Stimulated activated CD4-positive, alpha-beta T cell treated with anti-CD3 and anti-CD28 coated beads, TNF-alpha, amount 100 ng/mL, for 4 hours (primary cell): Measurements from ENCODE around the gene ASGR2.
"Not testable (repeated sequence)": the region's sequence is repeated elsewhere in the genome, so short reads cannot be mapped to it uniquely, and the experiment has no call there.

Source experiments
- DNase-seq, 3 experiments: peaks; one replicate each; pipeline ENCODE4 v3.0.0-alpha.2; 2020; ENCODE audit warnings: low read depth in 3 of 3

The ASGR2 gene

GRCh38 chr17:7100641-7101379 is 13.8 kb downstream of the ASGR2 start:
- not testable (repeated sequence) for DNase-seq

DNA sequence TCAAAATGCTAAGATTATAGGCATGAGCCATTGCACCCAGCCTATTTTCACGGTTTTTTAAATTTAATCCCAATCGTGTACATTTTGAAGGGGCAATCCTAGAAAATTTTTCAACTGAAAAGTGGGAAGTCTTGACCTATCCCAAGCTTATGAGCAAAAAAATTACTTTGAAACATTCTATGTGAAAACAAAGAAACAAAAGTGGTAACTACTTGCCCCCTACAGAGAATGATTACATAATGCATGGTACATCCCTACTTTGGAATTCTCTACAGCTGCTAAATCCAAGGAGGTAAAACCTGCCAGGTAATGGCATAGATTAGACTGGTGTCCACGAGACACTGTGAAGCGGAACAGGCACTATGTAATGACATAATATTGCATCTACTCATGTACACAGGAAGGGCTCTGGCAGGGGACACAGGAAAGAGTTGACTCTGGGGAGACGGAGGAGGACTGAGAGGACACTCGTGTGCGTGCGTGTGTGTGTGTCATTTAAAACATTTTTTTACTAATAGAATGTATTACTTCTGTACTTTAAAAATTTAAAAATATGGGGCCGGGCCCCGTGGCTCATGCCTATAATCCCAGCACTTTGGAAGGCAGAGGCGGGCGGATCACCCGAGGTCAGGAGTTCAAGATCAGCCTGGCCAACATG is 15.7 kb downstream of the ASGR2 start:
- DNase-seq = no peak

GRCh38 chr17:7097940-7098339 is 16.7 kb downstream of the ASGR2 start:
- DNase-seq = no peak

GRCh38 chr17:7095625-7096024 is 19.0 kb downstream of the ASGR2 start:
- no peak for DNase-seq

- no peak for DNase-seq
Measured at GRCh38 chr17:7094652-7095019, 20.0 kb downstream of the ASGR2 start.

DNA sequence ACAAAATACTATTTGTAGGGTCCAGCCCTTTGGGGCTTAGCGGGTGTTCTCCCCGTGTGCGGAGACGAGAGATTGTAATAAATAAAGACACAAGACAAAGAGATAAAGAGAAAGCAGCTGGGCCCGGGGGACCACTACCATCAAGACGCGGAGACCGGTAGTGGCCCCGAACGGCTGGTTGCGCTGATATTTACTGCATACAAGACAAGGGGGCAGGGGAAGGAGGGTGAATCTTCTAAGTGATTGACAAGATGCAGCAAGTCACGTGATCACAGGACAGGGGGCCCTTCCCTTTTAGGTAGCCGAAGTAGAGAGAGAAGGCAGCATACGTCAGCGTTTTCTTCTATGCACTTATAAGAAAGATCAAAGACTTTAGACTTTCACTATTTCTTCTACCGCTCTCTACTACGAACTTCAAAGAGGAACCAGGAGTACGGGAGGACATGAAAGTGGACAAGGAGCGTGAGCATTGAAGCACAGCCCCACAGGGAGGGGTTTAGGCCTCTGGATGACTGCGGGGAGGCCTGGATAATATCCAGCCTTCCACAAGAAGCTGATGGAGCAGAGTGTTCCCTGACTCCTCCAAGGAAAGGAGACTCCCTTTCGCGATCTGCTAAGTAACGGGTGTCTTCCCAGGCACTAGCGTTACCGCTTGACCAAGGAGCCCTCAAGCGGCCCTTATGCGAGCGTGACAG is 23.2 kb downstream of the ASGR2 start:
- not testable (repeated sequence) for DNase-seq

GRCh38 chr17:7089570-7089969 is 25.1 kb downstream of the ASGR2 start:
- not testable (repeated sequence) for DNase-seq

DNA sequence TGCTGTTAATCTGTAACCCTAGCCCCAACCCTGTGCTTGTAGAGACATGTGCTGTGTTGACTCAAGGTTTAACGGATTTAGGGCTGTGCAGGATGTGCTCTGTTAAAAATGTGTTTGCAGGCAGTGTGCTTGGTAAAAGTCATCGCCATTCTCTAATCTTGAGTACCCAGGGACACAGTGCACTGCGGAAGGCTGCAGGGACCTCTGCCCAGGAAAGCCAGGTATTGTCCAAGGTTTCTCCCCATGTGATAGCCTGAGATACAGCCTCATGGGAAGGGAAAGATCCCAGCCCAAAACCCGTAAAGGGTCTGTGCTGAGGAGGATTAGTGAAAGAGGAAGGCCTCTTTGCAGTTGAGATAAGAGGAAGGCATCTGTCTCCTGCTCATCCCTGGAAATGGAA is 26.2 kb downstream of the ASGR2 start:
- not testable (repeated sequence) for DNase-seq

GRCh38 chr17:7084088-7084487 is 30.5 kb downstream of the ASGR2 start:
- DNase-seq = no peak

- no peak for DNase-seq
Measured at GRCh38 chr17:7083592-7083991, 31.0 kb downstream of the ASGR2 start.

DNA sequence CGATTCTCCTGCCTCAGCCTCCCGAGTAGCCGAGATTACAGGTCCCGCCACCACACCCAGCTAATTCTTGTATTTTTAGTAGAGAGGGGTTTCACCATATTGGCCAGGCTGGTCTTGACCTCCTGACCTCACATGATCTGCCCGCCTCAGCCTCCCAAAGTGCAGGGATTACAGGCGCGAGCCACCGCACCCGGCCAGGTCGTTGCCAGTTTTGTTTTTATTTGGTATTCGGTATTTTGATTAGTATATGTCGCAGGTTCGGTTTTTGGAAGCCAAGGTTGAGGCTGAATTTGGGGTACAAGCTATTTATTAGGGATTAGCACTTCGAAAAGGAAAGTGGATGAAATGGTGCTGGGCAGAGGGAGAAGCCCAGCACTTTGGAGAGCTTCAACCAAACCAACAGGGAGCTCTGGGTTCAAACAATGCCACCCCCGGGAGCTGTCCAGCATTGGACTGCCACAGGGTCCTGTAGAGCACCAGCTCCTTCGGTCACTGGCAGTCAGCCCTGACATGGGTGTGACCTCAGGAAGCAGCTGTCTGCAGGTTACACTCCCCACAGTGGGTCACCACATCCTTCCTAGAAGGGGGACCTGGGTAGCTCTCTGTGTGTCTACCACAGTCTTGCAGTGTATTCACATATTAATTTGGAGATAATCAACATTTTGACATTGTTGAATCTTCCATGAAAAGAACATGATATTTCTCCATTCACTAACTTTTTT is 33.1 kb downstream of the ASGR2 start:
- no peak for DNase-seq

DNA sequence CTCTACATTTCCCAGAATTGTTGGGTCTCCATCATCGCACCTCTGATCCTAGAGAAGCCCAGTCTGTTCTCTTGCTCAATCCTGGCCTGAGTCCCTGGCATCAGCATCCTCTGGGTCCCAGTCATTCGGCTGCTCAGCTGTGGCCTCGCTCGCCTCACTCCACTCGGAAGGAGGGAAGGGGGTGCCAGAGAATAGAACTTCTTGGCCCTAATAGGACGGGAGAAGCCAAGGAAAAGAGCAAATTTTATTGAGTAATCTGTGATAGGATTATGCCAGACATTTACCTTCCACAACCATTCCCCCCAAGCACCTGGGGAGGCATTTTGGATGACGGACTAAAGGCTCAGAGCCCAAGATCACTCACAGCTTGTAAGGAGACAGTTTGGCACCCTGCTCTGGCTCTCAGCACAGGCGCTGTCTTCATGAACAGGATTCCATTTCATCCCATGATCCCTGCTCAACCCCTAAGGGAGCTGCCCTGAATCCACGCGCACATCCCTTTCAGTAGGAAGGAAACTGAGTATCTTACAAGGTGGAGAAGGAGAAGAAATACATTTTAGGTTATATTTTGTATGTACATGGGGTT is 34.1 kb downstream of the ASGR2 start:
- no peak for DNase-seq

- DNase-seq = no peak
Measured at GRCh38 chr17:7079581-7080455, 34.8 kb downstream of the ASGR2 start, which contains the start of gene CLEC10A. TSS of gene CLEC10A (minus strand) at chr17:7080251. CDS start at chr17:7078812, 1,439 bp downstream.

GRCh38 chr17:7078711-7079110 is 35.9 kb downstream of the ASGR2 start:
- DNase-seq = no peak

DNA sequence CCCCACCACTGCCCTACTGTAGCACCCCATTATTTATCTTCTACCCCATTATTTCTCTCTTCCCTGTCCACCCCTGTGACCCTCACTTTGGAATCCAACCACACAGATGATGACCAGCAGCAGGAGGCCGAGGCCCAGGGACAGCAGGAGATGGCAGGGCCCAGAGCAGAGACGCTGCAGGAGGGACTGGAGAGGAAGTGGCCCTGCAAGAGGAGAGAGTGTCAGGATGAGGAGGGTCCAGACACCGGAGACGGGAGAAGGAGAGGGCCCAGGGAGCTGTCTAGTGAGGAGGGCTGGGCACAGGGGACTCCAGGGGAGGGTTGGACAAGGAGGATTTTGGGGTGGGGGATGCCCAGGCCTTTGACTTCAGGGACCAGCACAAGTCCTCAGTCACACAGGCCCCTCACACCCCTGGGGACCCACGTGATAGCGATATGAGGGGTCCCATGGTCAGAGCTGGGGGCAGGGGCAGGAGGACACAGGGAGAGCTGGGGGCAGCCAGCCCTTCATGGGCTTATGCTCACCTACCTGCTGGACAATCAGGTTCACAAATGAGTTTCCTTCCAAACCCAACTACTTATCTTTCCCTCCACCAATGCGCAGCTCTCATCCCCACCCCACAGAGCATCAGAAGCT is 36.6 kb downstream of the ASGR2 start:
- DNase-seq = no peak

- DNase-seq = no peak
Measured at GRCh38 chr17:7074931-7075330, 39.7 kb downstream of the ASGR2 start.

GRCh38 chr17:7072406-7072805 is 42.2 kb downstream of the ASGR2 start:
- DNase-seq = no peak

- no peak for DNase-seq
Measured at GRCh38 chr17:7070712-7071111, 43.9 kb downstream of the ASGR2 start.

DNA sequence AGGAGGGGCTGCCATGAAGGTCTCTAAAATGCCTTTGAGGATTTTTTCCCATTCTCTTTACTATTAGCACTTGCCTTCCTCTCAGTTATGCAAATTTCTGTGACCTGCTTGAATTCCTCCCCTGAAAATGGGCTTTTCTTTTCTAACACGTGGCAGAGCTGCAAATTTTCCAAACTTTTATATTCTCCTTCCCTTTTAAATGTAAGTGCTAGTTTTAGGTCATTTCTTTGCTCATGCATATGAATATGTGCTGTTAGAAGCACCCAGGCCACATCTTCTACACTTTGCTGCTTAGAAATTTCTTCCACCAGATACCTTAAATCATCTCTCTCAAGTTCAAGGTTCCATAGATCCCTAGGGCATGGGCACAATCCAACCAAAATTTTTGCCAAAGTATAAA is 46.4 kb downstream of the ASGR2 start:
- DNase-seq = no peak

DNA sequence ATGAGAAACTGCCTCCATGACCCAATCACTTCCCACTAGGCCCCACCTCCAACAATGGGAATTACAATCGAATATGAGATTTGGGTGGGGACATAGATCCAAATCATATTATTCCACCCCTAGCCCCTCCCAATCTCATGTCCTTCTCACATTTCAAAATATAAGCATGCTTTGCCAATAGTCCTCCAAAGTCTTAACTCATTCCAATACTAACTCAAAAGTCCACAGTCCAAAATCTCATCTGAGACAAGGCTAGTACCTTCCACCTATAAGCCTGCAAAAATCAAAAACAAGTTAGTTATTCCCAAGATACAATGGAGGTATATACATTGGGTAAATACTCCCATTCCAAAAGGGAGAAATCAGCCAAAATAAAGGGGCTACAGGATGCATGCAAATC is 47.4 kb downstream of the ASGR2 start:
- no peak for DNase-seq
